ENCODE results near the gene ERV3-1.

GRCh38 chr7:64996305-64996704, 10.2 kb downstream of the ERV3-1 start:
- TF ChIP-seq CTCF (IDR thresholded peaks at IDR 0.05) (no peak), EZH2 (IDR thresholded peaks at IDR 0.05; ENCODE audit: borderline replicate concordance, insufficient read depth, low read depth, low read length, poor library complexity, severe bottlenecking) (no peak)
